HG02973 (cell line): ENCODE results near the gene SMAD2.

ENCODE experiments used
- ATAC-seq: cut with Tn5 transposase; IDR thresholded peaks from one replicate; pipeline ENCODE4 v1.9.1; 2021; ENCODE audit warnings: moderate library complexity; ENCODE audit not compliant: unreplicated experiment

SMAD2 gene

DNA sequence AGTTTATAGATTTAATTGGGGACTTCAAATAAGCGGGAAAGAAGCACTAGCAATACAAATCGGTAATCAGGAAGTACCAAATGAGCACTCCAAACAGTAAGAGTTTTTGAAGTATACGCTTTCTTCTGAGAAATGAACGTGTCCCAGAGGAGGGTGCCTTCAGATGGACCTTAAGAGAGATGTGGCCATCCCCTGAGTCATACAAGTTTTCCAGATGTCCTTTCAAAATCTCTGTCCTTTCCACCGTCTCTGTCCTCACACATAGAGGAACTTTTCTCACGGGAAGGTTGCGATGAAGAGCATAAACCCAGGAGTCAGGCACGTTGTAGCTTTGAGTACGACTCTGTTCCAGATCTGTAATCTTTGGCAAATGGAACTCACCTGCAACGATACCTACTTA is 1.7 kb upstream of the SMAD2 start:
- no peak for ATAC-seq

DNA sequence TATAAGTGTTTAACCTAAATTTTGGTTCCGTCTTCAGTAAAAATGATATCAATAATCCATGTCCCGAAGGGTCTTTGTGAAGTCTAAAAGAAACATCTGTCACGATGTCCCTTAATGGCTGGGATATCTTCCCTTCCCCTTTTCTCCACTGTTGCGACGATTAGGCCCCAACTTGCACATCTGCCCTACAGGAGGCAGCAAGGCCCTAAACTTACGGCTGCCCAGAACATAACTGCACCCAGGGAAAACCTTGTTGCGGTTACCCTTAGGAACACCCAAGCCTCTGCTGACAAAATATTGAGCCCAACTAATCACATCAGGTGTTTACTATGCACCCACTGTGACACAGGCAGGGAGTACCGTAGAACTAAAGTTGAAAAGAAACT is 1.3 kb upstream of the SMAD2 start:
- peak; percentile 0 for ATAC-seq

DNA sequence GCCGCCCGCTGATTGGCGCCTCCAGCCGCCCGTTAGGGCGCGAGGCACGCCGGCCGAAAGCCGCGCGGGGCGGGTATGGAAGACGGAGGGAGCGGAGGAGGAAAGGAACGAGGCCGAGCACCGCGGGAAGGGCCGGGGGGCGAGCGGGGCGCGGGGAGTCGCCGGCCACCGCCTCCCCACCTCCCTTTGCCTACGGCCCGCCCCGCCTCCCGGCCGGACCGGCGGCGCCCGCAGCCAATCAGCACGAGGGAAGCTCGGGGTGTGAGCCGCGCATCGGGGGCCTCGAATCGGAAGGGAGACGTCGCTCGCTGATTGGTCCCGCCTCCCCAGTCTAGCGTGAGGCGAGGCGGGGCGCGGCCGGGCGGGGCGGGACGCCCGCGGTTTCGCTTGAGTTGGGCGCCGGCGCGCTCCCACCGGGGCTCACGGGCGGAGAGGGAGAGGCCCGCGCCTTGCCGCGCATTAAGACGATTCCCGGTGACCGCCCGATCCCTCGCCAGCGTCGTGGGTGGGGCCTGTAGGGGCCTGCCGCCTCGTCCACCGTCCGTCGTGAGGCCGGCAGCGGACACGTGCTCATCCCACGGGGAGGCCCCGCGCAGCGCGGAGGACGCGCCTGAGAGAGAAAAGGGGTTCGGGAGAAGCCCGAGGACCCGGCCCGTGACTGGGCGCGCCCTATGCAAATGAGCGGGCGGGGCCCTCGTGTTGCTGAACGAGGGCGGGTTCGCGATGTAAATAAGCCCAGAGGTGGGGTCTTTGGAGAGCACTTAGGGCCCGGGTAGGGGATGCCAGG is 665 bp upstream of the SMAD2 start:
- peak; percentile 76 for ATAC-seq

DNA sequence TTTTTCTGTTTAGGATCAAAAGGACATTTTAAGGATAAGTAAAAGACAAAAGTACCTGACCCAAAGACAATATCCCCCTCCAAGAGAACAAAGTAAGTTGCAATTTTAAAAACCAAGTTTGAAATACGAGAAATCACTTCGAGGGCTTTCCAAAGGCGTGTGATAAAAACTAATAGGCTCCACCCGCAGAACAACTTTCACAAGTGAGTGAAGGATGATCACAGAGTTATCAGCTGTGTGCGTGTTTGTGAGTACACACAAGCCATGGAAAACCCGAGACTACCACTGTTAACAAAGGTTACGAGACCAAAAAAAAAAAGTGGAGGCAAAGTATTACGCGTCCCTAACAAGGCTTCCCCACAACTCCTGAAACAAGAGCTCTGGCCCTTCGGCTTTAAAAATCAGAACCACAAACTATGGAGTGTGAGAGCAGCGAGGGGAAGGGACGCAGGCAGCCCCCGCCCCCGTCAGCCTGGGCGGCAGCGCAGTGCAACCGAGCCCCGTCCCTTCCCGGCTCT is 719 bp downstream of the SMAD2 start:
- no peak for ATAC-seq

DNA sequence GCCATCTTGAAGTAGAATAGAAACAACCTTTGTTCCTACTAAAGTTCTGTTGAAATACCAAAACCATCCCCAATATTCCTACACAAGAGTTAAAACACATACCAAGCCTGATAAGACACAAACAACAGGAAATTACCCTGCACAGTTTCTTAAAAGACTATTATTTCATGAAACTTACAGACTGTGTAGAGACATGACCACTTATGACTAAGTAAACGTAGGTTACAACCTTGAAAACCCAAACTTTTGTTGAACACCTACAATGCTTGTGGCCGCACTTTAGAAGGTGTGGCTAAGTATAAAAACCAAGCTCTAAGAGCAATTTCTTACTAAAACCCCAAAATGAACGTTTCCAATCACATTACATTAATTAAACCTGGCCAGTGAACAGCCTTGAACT is 2.0 kb downstream of the SMAD2 start:
- no peak for ATAC-seq

DNA sequence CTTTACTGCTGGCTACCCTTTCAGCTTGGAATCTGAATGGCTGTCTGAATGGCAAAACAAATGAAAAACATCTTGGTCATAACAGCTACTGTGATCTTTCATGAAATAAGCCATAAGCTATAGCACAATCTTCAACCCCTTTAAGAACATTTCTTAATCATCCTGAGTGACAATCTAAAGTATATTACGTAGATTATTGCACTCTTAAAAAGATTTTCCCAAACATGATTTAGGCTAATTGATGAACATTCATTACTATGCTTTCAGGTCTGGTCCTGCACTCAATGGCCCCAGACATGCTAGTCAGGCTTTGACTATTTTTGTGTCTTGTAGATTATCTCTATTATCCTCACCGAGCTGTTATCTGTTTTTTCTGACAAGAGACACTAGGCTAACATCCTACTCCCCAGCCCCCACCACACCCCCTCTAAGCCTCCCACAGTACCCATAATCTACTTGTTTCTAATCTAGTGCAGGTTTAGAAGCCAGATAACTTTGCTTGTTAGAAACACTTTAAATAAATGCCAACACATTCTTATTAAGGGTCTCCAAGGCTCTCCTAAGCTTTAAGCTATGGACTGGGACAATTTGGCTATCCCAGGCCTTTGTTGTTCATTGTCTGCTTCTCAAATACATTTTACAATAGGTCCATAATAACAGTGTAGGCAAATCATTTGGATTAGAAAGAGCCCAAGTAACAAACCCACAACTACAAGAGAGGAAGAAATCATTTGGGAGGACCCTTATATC is 4.2 kb downstream of the SMAD2 start:
- ATAC-seq: no peak

DNA sequence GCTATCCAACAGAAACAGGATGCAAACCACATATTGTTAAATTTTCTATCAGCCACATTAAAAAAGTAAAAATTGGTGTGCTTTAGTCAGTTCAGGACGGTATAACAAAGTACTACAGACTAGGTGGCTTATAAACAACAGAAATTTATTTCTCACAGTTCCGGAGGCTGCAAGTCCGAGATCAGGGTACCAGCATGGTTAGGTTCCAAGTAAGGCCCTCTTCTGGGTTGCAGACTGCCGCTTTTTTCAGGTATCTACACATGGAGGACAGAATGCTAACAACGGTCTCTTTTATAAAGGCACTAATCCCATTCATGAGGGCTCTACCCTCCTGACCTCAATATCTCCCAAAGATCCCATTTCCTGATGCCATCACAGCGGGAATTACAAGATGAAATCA is 10.5 kb downstream of the SMAD2 start:
- no peak for ATAC-seq

DNA sequence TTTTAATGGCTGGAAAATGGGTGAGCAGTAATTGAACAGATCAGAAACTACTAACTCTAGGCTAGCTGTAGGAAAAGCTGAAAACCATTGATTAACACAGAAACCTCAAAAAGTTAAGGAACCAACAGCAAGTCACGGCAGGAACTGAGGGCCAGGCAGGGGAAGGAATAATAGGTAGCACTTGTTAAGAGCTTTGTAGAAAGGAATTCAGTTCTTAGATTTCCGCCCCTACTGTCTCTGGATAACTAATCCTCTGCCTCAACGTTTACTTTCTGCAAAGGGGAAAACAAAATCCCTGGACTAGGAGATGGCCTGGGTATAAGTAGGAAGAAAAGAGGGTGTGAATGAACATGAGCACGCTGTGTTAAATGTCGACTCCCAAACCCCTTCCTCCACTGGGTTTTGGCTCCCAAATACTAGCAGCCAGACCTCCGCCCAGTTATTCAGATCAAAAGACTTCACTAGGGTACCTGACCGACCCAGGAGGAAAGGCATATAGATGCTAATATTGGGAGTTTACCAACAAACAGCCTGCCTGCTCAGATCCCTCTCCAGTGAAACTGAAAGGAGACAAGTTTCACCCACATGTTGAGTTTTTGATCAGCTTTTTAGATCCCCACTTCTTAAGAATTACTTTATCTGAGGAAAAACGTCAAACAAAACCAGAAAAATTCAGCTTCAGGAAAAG is 12.4 kb downstream of the SMAD2 start:
- ATAC-seq: peak; percentile 68

DNA sequence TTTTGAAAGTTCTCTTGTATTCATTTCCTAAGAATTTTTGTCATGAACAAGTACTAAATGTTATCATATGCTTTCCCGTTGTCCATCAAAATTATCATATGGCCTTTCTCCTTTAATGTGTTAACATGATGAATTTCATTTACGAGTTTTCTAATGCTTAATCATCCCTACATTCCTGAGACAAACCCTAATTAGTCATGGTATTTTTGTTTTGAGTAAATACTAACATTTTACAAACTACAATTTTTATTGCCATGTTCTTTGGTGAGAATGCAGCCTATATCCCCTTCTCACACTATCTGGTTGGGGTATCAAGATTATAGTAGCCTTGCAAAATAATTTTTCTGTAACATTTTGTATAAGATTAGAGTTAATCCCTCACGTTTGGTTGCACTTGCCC is 14.5 kb downstream of the SMAD2 start:
- no peak for ATAC-seq

DNA sequence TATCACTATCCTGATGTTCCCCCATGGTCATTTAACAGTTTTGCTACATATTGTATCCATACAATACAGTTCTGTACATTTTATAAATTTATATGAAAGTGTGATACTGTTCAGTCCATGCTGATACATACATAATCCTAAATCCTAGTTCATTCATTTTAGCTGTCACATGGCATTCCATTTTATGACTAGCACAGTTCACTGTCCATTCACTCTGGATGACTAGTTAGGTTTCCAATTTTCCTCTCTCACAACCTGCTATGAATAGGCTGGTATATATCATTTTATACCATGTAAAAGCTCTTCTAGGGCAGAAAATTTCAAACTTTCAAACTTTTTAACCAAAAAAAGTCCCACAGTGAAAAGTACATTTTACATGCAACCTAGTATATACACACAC is 15.2 kb downstream of the SMAD2 start:
- ATAC-seq: no peak

DNA sequence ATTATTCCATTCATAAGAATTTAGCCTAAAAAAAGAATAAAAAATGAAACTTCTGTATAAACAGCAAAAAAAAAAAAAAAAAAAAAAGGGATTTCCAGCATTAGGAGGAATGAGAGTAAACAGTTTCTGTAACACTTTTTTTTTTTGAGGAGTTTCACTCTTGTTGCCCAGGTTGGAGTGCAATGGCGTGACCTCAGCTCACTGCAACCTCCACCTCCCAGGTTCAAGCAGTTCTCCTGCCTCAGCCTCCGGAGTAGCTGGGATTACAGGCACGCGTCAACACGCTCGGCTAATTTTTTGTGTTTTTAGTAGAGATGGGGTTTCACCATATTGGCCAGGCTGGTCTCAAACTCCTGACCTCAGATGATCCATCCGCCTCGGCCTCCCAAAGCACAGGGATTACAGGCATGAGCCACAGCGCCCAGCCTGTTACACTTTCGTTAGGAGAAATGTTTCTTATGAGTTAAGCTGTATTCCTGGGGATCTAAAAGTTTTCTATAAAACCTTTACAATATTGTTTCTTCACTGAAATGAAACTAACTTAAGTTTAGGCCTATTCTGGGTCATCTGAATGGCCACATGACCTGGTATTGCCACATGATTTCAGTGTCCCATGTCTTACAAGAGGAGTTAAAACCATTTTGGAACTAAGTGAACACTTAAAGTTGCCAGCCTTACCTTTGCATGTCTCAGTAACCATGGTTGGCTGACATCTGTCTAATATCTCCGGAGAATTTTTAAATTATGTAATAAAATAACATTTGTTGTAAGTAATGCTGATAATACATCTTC is 17.5 kb downstream of the SMAD2 start:
- ATAC-seq: no peak

DNA sequence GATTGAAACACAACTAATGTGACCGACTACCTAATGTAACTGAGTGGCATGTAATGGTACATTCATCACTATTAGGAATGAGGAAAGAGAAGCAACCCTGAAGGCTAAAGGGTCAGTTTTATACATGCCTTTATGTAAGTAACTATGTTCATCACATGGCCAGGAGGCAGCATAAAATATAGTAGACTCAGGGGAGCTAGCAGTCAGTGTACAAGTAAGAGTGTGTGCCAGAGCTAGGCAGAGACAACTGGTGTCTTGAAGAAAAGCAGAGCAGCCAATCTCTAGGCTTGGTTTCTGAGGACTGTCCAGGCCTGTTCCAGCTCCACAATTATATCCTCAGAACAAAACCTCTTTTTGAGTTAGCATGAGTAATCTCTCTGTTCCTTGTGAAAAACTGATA is 18.1 kb downstream of the SMAD2 start:
- ATAC-seq: no peak

DNA sequence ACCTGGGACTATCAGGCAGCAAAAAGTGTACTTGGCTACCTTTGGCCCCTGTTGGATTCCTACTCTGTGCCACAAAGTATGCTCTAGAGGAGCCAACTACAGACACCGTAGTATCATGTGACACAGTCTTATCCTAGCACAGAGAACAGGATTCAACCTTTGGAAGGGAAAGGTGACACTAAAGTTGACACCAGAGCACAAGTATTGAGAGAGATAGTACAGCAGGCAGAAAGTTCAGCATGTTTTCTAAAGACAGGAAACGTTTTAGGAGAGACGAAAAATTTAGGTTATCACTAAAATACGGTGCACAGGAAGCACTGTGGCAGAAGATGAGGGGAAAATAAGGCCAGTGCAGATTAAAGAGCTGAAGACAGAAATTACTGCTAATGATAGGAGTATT is 18.6 kb downstream of the SMAD2 start:
- ATAC-seq: no peak

DNA sequence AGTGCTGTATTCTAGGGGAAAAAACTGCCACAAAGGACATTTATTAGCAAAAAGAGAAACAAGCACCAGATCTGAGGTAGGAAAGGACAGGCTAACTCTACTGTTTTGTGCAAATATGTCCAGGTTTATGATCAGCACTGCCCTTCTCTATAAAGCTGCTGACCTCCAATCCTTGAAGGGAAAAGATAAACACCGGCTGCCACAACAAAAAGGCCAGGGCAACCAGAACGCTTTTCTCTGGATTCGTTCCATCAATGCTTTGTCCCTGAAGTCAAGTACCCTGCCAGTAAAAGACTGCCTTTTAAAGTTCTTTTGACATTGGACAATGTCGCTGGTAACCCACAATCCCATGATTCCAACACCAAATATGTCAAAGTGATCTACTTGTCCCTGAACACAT is 21.0 kb downstream of the SMAD2 start:
- no peak for ATAC-seq

DNA sequence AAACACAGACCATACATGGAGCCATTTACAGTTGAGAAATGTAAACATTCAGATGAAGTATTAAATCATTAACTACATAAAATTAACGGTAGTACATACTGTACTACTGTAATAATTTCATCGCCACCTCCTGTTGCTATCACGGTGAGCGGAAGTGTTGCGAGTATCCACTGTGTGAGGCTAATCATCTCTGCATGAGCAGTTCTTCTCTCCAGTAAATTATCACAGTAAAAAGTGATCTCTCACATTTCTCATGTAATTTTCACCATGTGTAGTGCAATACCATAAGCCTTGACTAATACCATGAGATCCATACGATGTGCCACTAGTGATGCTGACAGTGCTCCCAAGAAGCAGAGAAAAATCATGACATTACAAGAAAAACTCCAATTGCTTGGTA is 21.9 kb downstream of the SMAD2 start:
- ATAC-seq: no peak

DNA sequence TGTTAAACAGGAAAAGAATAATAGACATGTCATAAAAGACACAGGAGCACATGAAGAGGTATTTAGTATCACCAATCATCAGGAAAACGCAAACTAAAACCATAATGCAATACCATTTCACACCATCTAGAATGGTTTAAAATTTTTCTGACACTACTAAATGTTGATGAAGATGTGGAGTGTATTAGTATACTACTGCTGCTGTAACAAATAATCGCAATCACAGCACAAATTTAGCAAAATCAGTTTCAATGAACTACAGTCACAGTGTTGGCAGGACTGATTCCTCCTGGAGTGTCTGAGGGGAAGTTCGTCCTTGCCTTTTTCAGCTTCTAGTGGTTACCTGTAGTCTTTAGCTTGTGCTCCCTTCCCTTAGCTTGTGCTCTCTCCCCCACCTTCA is 24.1 kb downstream of the SMAD2 start:
- no peak for ATAC-seq

DNA sequence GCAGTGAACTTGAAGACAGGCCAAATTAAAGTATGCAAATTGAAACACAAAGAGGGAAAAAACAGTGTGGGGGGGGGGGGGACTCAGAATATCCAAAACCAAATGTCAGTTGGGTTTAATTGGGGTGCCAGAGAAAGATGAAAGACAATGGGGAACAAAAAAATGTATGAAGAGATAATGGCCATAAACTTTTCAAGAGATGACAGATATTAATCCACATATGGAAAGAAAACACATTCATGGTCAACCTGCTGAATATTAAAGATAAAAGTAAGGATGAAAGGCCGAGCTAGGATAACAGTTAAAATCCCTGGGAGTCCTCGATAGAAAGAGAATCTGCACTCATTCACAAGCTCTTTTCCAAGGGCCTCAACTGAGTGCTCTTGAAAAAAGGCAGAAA is 26.6 kb downstream of the SMAD2 start:
- no peak for ATAC-seq

DNA sequence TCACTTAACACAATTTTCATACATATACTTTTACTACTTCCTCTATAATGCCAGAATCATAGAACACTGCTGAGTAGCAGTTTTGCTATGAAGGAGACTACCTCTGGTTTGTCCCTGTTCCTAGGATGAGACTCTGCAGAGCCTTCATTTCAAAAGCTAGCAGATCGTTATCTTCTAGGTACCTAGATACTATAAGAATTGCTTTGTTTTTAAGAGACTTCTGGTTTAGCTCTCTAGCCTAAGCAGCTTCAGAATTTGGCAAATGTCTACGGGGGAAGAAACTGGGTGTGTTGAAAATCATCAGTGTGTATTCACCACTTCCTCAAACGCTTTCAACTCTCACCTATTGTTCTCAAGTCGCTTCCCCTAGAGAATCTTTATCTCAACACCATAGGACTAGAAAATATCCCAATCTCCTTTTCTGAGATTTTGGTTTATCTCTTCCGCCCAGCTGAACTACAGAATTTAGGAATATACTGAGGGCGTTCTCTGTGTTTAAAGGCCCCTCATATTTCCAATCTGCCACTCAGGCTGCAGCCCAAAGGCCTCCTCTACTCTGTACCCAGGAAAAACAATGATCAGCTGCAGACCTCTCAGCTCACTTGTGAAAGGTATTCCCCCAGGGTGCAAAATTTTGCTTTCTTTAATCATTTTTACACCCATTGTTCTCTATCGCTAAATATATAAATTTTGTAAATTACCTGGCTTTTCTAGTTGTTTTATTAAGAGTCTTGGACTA is 28.7 kb downstream of the SMAD2 start:
- ATAC-seq: peak; percentile 91

DNA sequence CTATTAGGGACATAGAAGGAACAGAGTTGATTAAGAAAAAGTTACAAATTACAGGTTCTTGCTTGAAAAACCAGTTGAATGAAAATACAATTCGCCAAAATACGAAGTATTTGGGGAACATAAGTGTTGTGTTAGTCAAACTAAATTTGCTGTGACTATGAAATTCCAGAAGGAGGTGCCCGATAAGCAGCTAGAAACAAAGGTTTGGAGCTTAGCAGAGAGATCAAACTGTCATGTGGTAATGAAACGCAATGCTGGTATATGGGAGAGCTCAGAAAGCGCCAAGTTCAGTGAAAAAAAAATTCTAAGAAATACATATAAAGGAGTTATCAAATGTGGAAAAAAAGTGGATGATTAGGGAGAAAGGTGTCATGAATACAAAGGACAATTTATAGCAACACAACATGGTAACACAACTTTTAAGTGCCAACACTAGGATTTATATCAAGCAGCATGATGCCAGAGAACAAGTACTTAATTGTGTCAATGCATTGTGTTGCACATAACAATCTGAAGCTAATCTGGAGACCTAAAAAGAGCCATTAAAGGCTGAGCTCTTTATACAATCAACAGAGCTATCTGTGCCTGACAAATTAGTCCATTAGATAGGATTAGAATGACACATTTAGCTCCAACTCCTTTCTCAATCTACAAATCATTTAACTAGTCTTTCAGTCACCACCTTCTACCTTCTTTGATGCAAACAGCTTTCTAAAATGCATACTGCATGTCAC is 31.2 kb downstream of the SMAD2 start:
- no peak for ATAC-seq

DNA sequence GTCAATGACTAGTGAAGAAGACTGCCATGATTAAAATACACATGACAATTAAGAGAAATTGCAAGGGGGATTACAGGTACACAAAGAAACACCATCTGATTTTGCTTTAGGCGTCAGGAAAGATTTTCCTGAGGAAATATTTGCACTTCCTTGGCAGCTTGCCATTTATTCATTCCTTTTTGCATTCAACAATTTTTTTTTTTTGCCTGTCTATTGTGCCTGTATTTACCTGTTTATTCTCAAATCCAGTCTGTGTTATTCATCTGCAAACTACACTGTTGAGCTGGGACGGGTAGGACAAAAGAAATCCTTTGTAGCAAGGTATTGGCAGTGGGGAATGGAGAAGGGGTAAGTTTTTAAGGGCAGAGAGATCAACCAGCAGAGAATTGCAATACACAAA is 31.8 kb downstream of the SMAD2 start:
- no peak for ATAC-seq
